Stimulated activated CD8-positive, alpha-beta memory T cell treated with anti-CD3 and anti-CD28 coated beads, Interleukin-4, amount 100 ng/mL, for 48 hours (primary cell): ENCODE data around the gene C6.

ENCODE experiments used
- DNase-seq: peaks from one replicate; pipeline ENCODE4 v3.0.0-alpha.2; 2020

Gene C6

GRCh38 chr5:41115281-41115680 is 98.1 kb downstream of the C6 start:
- no peak for DNase-seq

GRCh38 chr5:41112486-41113455 is 100.6 kb downstream of the C6 start:
- no peak for DNase-seq

- no peak for DNase-seq
These were observed 104.1 kb downstream of the C6 start for GRCh38 chr5:41109186-41109585.

- DNase-seq: no peak
These were observed 111.0 kb downstream of the C6 start for GRCh38 chr5:41102341-41102740.

GRCh38 chr5:41097642-41098041 is 115.7 kb downstream of the C6 start:
- no peak for DNase-seq

GRCh38 chr5:41095324-41096101 is 117.8 kb downstream of the C6 start:
- DNase-seq: no peak

- DNase-seq: no peak
These were observed 118.5 kb downstream of the C6 start for GRCh38 chr5:41094871-41095270.

- no peak for DNase-seq
These were observed 119.5 kb downstream of the C6 start for GRCh38 chr5:41093803-41094202.
